ENCODE measurements around the gene GLG1. TPM values are rescaled to one million over a fixed set of nuclear protein-coding genes. Genes with fewer than 3 reads are reported as not detected.
A peak's percentile ranks its signal among the peaks of the same experiment; 100 is the strongest.
"Not testable (repeated sequence)": the region's sequence is repeated elsewhere in the genome, so short reads cannot be mapped to it uniquely, and the experiment has no call there.

Gene GLG1
- polyA plus RNA-seq, 4 donors, result 154 to 161 (median 156) TPM

GRCh38 chr16:74577882-74578366 lies 29.0 kb downstream of the GLG1 start:
- no peak for DNase-seq (ENCODE audit: low read depth in 4 of 4, low spot score in 2 of 4)

DNA sequence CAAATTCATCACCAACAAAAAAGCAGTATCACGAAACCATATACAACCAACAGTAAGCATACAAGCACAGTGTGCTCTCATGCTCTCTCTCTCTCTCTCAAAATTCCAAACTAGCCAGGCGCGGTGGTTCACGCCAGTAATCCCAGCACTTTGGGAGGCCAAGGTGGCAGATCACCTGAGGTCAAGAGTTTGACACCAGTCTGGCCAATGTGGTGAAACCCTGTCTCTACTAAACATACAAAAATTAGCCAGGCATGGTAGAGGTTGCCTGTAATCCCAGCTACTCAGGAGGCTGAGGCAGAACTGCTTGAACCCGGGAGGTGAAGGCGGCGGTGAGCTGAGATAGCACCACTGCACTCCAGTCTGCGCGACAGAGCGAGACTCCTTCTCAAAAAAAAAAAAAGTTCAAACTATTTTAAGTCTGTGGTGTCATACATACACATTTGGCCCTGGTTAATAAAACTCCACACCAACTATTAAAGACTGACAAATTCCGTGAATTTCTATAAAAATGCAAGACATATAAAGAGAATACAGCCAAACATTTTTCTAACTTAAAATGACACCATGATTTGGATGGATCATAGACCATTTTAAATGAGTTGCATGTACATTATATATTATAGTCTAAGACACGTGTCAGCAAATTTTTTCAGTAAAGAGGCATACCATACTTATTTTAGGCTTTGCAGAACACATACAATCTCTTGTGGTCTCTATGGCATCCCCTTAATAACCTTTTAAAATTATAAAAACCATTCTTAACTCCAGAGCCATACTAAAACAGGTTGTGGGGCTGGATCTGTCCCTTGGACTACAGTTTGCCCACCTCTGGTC lies 30.9 kb downstream of the GLG1 start:
- no peak for DNase-seq (ENCODE audit: low read depth in 4 of 4, low spot score in 2 of 4)

- DNase-seq (ENCODE audit: low read depth in 4 of 4, low spot score in 2 of 4), result no peak
Measured at GRCh38 chr16:74575175-74575806, 31.6 kb downstream of the GLG1 start.

- DNase-seq (ENCODE audit: low read depth in 4 of 4, low spot score in 2 of 4), result no peak
Measured at GRCh38 chr16:74574146-74574545, 32.8 kb downstream of the GLG1 start.

- DNase-seq (ENCODE audit: low read depth in 4 of 4, low spot score in 2 of 4), result no peak
Measured at GRCh38 chr16:74573622-74574021, 33.3 kb downstream of the GLG1 start.

DNA sequence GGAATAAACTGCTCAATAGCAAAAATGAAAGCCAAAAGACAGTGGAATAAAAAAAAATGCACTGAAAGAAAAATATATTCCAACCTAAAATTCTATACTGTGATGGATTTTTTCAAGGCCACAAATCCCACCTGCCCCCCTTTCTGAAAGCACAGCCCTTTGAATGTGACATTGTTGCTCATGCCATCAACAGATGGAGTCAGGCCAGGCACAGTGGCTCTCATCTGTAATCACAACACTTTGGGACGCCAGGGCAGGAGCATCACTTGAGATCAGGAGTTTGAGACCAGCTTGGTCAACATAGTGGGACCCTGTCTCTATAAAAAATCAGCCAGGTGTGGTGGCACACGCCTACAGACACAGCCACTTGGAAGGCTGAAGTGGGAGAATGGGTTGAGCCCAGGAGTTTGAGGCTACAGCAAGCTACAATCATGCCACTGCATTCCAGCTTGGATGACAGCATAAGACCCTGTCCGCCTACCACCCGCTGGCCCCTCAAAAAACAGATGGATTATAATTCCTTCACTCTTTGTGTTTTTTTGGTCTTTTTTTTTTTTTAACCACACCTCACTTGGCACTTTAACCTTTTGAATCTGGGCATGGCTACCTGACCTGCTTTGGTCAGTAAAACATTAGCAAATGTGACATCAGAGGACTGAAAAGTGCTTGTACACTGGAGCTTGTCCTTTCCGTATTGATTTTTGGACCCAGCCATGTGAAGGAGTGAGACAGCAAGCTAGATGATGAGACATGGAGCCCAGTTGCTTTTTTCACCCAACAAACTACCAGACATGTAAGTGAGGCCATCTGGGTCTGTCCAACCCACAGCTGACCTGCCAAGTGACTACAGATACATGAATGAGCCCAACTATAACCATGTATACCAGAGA lies 36.3 kb downstream of the GLG1 start:
- DNase-seq (ENCODE audit: low read depth in 4 of 4, low spot score in 2 of 4), result no peak

GRCh38 chr16:74568961-74569631 lies 37.8 kb downstream of the GLG1 start:
- DNase-seq (ENCODE audit: low read depth in 4 of 4, low spot score in 2 of 4), result no peak

DNA sequence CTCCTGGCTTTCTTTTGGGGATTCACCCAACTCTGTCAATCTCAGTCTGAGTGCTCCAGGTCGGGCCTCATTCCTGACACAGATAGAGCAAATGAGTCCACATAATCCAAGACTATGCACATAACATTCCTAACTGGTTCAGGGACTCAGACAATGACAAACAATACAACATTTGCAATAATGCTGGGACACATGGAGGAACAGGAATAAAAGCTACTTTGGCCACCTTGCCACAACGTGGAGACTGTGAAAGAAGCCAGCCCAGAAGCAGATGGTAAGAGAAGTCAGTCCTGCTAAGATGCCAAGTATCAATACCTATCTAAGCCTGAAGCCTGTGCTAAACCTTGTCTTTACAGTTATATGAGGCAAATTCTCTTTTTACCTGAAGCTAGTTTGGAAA lies 39.0 kb downstream of the GLG1 start:
- DNase-seq (ENCODE audit: low read depth in 4 of 4, low spot score in 2 of 4), result no peak

- peak in 2 of 4 donors; percentile 32 to 39 for DNase-seq (ENCODE audit: low read depth in 4 of 4, low spot score in 2 of 4)
Measured at GRCh38 chr16:74565378-74565777, 41.5 kb downstream of the GLG1 start.

- no peak for DNase-seq (ENCODE audit: low read depth in 4 of 4, low spot score in 2 of 4)
Measured at GRCh38 chr16:74564451-74564984, 42.4 kb downstream of the GLG1 start.

GRCh38 chr16:74563828-74564263 lies 43.1 kb downstream of the GLG1 start:
- DNase-seq (ENCODE audit: low read depth in 4 of 4, low spot score in 2 of 4), result no peak

GRCh38 chr16:74562117-74562516 lies 44.8 kb downstream of the GLG1 start:
- DNase-seq (ENCODE audit: low read depth in 4 of 4, low spot score in 2 of 4), result no peak

- no peak for DNase-seq (ENCODE audit: low read depth in 4 of 4, low spot score in 2 of 4)
Measured at GRCh38 chr16:74561626-74562025, 45.3 kb downstream of the GLG1 start.

GRCh38 chr16:74560912-74561311 lies 46.0 kb downstream of the GLG1 start:
- DNase-seq (ENCODE audit: low read depth in 4 of 4, low spot score in 2 of 4), result no peak

DNA sequence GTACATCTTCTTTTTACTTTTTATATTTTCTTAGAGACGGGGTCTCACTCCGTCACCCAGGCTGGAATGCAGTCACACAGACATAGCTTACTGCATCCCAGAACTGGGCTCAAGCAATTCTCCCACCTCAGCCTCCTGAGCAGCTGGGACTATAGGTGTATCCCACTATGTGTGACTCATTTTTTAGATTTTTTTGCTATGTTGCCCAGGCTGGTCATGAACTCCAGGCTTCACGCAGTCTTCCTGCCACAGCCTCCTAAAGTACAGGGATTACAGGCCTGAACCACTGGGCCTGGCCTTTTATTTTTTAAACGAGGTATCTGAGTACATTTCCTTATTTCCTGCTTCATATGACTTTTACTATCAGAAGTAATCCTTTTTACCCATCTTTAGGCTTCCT lies 48.0 kb downstream of the GLG1 start:
- no peak for DNase-seq (ENCODE audit: low read depth in 4 of 4, low spot score in 2 of 4)

GRCh38 chr16:74557275-74557674 lies 49.6 kb downstream of the GLG1 start:
- no peak for DNase-seq (ENCODE audit: low read depth in 4 of 4, low spot score in 2 of 4)

DNA sequence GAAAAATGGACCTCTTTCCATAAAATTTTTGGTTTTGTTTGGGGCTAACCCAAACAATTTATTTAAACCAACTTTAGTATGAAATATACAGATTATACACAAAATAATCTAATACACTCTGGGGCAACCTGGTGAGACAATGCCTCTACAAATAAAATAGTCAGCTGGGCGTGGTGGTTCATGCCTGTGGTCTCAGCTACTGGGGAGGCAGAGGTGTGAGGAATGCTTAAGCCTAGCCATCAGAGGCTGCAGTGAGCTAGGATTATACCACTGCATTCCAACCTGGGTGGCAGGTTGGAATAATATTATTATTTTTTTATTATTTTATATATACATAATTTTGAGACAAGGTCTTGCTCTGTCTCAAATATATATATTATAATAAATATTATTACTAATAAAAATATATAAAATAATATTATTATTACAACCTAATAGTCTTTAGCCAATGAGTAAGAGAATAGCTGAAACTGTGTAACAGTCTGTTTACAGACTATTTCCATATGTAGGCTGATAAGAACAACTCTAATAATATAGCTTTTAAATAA lies 50.5 kb downstream of the GLG1 start:
- DNase-seq (ENCODE audit: low read depth in 4 of 4, low spot score in 2 of 4), result no peak

GRCh38 chr16:74552357-74552756 lies 54.6 kb downstream of the GLG1 start:
- not testable (repeated sequence) for DNase-seq (ENCODE audit: low read depth in 4 of 4, low spot score in 2 of 4)

- DNase-seq (ENCODE audit: low read depth in 4 of 4, low spot score in 2 of 4), result not testable (repeated sequence)
Measured at GRCh38 chr16:74550227-74551019, 56.5 kb downstream of the GLG1 start.

Data from left renal cortex interstitium (tissue), 4 donors.